ENCODE results near the gene DRC3. TPM values are rescaled to one million over a fixed set of nuclear protein-coding genes. Genes with fewer than 3 reads are reported as not detected.
A peak's percentile ranks its signal among the peaks of the same experiment; 100 is the strongest.

DRC3 gene
- total and polyA plus RNA-seq, 2 experiments from 2014 or later, result 1.1 to 1.8 TPM

DNA sequence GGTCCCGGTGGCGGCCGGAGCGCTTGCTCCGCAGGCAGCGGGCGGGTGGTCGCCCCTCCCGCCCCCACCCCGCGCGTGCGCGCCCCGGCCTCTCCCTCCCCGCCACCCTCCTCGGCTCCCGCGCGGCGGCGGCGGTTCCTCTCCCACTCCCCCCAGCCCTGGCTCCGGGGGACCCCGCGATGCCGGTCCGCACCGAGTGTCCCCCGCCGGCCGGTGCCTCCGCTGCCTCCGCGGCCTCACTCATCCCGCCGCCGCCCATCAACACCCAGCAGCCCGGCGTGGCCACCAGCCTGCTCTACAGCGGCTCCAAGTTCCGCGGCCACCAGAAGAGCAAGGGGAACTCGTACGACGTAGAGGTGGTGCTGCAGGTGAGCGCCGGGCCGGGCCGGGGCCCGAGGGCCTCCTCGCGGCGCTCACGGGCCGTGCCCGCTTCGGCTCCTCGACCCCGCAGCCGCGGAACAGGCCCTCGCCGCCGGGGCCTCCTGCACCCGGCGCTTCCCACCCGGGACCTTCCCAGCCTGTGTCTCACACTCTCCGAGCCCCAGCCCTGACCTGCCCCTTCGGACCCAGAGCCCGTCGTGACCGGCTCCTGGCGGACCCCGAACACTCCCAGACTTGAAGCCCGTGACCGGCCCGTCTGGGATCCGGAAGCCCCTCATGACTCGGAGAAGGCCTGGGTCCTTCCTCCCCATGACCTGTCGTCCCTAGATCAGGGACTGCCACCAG is 67.0 kb downstream of the DRC3 start:
- Histone ChIP-seq H3K79me2 (peaks cover 63% of the 10 kb centered on the region), H2AFZ (peak overlapping the region; percentile 67)
- 2% methylated on average over 55 of the region's 81 CpGs for WGBS (ENCODE audit: low lambda C conversion rate, missing lambda C conversion rate)

DNA sequence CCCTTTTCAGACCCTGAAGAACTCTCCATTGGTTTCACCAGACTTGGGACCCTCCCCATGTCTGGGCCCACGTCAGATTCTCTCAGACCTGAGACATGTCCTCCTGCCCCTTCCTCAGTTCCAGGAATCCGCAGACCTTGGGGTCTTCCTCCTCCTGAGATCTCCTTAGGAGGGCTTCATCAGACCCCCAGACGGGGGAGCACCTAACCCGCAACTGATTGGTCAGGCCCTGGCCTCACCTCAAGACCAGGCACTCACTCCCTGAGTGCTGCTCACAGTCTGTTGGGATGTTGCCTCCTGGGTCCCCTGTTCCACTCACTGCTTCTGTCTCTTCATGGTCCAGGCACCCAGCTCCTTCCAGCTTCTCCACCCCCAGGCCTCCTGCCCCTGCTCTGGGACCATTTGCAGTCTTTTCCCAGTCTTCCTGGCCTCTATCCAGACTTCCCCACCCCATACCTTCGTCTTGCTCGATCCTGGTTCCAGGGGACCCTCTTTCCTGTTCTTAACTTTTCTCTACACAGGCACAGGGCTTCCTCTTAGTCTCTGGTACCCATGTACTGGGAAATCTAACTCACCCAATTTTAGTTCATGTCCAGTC is 67.7 kb downstream of the DRC3 start:
- Histone ChIP-seq H3K9me2 (replicated peaks; ENCODE audit: insufficient read depth) (no peaks in the 10 kb centered on the region), H3K79me2 (peaks cover 63% of the 10 kb centered on the region), H3K9me3 (ENCODE audit: low read depth) (no peaks in the 10 kb centered on the region), H3K4me1 (ENCODE audit: insufficient read depth) (peaks cover 9% of the 10 kb centered on the region), H3K4me3 (peak overlapping the region; percentile 94), H4K20me1 (ENCODE audit: insufficient read depth, poor library complexity, severe bottlenecking) (no peaks in the 10 kb centered on the region), H3K27ac (peak overlapping the region; percentile 84), H2AFZ (peak overlapping the region; percentile 67), H3K27me3 (no peaks in the 10 kb centered on the region), H3K36me3 (replicated peaks; ENCODE audit: insufficient read depth, low read depth) (no peaks in the 10 kb centered on the region), H3K4me2 (peak overlapping the region; percentile 98)
- DNase-seq (ENCODE audit: low spot score), result no peak
- TF ChIP-seq EZH2 (IDR thresholded peaks at IDR 0.05; ENCODE audit: borderline replicate concordance) (no peak), EZH2phosphoT487 (IDR thresholded peaks at IDR 0.05; ENCODE audit: low read depth, severe bottlenecking, unreplicated experiment) (no peak)
- TF ChIP-seq, protein P1, sequence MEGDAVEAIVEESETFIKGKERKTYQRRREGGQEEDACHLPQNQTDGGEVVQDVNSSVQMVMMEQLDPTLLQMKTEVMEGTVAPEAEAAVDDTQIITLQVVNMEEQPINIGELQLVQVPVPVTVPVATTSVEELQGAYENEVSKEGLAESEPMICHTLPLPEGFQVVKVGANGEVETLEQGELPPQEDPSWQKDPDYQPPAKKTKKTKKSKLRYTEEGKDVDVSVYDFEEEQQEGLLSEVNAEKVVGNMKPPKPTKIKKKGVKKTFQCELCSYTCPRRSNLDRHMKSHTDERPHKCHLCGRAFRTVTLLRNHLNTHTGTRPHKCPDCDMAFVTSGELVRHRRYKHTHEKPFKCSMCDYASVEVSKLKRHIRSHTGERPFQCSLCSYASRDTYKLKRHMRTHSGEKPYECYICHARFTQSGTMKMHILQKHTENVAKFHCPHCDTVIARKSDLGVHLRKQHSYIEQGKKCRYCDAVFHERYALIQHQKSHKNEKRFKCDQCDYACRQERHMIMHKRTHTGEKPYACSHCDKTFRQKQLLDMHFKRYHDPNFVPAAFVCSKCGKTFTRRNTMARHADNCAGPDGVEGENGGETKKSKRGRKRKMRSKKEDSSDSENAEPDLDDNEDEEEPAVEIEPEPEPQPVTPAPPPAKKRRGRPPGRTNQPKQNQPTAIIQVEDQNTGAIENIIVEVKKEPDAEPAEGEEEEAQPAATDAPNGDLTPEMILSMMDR (IDR thresholded peaks at IDR 0.05; ENCODE audit: poor library complexity), result no peak
- WGBS (ENCODE audit: low lambda C conversion rate, missing lambda C conversion rate), result 42% methylated on average over 5 of the region's 6 CpGs

More for the DNA sequence above, 67.0 kb downstream of the DRC3 start:
- Histone ChIP-seq H3K9me2 (replicated peaks; ENCODE audit: insufficient read depth) (no peaks in the 10 kb centered on the region), H3K4me3 (peak overlapping the region; percentile 94), H3K4me1 (ENCODE audit: insufficient read depth) (peaks cover 9% of the 10 kb centered on the region), H3K27me3 (no peaks in the 10 kb centered on the region), H3K9me3 (ENCODE audit: low read depth) (no peaks in the 10 kb centered on the region), H4K20me1 (ENCODE audit: insufficient read depth, poor library complexity, severe bottlenecking) (no peaks in the 10 kb centered on the region), H3K4me2 (peak overlapping the region; percentile 98), H3K27ac (peak overlapping the region; percentile 84), H3K36me3 (replicated peaks; ENCODE audit: insufficient read depth, low read depth) (no peaks in the 10 kb centered on the region)
- peak; percentile 65 for DNase-seq (ENCODE audit: low spot score)
- TF ChIP-seq EZH2 (IDR thresholded peaks at IDR 0.05; ENCODE audit: borderline replicate concordance) (no peak), EZH2phosphoT487 (IDR thresholded peaks at IDR 0.05; ENCODE audit: low read depth, severe bottlenecking, unreplicated experiment) (no peak)
- TF ChIP-seq, protein P1 (IDR thresholded peaks at IDR 0.05; ENCODE audit: poor library complexity), result no peak

DNA sequence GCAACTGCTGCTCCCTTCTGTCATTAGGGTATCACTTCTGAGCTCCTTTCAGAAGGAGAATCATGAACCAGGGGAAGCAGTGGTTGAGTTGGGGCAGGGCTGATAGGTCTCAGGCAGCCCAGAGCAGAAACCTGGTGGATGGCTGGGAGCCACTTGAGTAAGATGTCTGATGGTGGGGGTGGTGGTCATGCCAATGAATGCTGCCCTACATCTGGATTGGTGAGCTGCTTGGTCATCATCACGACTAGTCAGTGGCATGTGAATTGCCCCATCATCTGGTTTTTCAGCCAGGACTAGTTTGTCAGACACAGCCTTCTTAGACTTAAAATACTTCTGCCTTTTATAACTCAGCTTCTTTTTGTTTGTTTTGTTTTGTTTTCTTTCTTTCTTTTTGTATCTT is 69.1 kb downstream of the DRC3 start:
- Histone ChIP-seq H3K9me2 (replicated peaks; ENCODE audit: insufficient read depth) (no peaks in the 10 kb centered on the region), H3K4me3 (no peak overlapping the region), H3K27ac (no peak overlapping the region), H3K79me2 (peaks cover 57% of the 10 kb centered on the region), H3K27me3 (no peaks in the 10 kb centered on the region), H4K20me1 (ENCODE audit: insufficient read depth, poor library complexity, severe bottlenecking) (no peaks in the 10 kb centered on the region), H2AFZ (no peak overlapping the region), H3K4me2 (peak overlapping the region; percentile 98), H3K36me3 (replicated peaks; ENCODE audit: insufficient read depth, low read depth) (no peaks in the 10 kb centered on the region), H3K9me3 (ENCODE audit: low read depth) (no peaks in the 10 kb centered on the region), H3K4me1 (ENCODE audit: insufficient read depth) (peaks cover 9% of the 10 kb centered on the region)
- no peak for TF ChIP-seq EZH2 (IDR thresholded peaks at IDR 0.05; ENCODE audit: borderline replicate concordance)
- WGBS (ENCODE audit: low lambda C conversion rate, missing lambda C conversion rate), result 83% methylated on average over 1 of the region's 1 CpG
- DNase-seq (ENCODE audit: low spot score), result no peak

DNA sequence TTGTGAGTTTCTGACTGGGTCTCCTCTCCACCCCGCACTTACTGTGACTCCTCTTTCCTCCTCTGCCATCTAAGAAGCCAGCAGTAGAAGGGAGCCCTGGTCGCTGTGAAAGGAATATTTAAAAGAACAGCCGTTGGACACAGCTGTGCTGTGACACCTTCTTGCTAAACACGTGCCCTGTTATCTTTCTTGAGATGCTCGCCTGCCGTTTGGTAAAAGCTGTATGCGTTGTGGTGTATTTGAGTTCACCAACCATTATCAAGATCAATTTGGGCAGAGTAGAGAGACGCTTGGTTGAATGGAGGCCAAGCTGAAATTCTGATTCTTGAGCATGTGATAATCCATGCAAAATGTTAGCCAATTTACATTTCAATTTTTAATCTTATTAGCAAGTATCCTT is 70.3 kb downstream of the DRC3 start:
- Histone ChIP-seq H3K36me3 (replicated peaks; ENCODE audit: insufficient read depth, low read depth) (no peaks in the 10 kb centered on the region), H3K27me3 (no peaks in the 10 kb centered on the region), H3K4me1 (ENCODE audit: insufficient read depth) (peaks cover 9% of the 10 kb centered on the region), H3K9me2 (replicated peaks; ENCODE audit: insufficient read depth) (no peaks in the 10 kb centered on the region), H2AFZ (no peak overlapping the region), H3K9me3 (ENCODE audit: low read depth) (no peaks in the 10 kb centered on the region), H3K4me3 (no peak overlapping the region), H3K27ac (no peak overlapping the region), H3K4me2 (no peak overlapping the region), H3K79me2 (peaks cover 45% of the 10 kb centered on the region), H4K20me1 (ENCODE audit: insufficient read depth, poor library complexity, severe bottlenecking) (no peaks in the 10 kb centered on the region)
- WGBS (ENCODE audit: low lambda C conversion rate, missing lambda C conversion rate), result 84% methylated on average over 8 of the region's 8 CpGs
- no peak for DNase-seq (ENCODE audit: low spot score)
- TF ChIP-seq, protein P1 (IDR thresholded peaks at IDR 0.05; ENCODE audit: poor library complexity), result no peak
- TF ChIP-seq EZH2 (IDR thresholded peaks at IDR 0.05; ENCODE audit: borderline replicate concordance), result no peak
- no peak for TF ChIP-seq EZH2phosphoT487 (IDR thresholded peaks at IDR 0.05; ENCODE audit: low read depth, severe bottlenecking, unreplicated experiment)
